GM18861 (cell line): ENCODE measurements around the gene CHKA.

Source experiments
- ATAC-seq: cut with Tn5 transposase; IDR thresholded peaks from one replicate; pipeline ENCODE4 v1.9.1; 2021; ENCODE audit not compliant: unreplicated experiment

CHKA gene

DNA sequence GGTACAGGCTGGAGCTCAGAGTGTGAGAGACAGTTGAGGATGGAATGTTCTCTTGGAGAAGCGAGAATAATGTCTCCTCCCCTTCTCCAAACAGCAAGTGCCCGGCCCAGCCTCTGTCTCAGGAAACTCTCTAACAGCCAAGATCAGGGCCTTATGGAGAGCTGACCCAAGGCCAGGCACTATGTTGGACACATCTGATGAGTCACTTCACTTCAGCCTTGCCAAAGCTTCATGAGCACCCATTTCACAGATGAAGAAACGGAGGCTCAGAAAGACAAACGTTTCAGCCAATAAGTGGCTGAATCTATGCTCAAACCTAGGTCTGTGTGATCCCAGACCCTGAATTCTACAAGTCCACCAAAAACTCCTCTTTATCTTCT, 22.1 kb upstream of the CHKA start:
- no peak for ATAC-seq

DNA sequence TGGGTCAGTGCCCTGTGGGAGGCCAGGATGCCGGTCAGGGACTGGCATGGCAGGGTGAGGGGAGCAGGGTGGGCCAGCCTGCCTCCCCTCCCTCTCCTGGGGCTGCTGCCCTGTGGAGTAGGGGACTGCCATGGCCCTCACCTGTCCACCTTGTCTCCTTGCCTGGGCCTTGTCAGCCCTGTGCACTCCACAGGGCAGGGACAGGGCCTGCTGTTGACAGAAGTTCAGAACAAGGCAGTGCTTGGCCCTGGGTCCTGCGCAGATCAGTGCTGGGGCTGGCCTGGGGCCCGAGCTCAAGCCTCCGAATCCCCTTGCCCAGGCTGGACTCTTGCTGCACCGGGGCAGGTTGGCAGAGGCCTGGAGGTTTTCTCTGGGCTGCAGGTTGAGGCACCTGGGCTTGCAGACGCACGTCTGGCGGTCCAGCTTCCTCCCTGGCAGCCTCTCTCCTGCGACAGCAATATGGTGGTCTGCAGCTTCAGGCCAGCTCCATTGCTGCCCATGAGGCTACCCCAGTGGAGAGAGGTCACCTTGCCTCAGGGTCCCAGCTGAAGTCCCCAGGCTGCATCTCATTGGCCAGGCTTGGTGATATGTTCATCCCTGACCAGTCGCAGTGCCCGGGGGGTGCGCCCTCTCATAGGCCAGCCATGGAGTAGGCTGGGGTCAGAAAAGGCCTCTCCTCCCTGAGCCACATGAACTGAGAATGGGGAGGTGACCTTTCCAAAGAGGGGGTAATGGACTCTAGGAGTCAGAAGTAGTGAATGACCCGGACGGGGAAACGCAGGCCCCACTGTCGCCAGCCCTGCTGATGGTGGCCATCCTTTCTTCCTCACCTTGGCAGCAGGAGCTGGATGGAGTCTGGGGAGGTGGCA, 21.5 kb upstream of the CHKA start:
- no peak for ATAC-seq

DNA sequence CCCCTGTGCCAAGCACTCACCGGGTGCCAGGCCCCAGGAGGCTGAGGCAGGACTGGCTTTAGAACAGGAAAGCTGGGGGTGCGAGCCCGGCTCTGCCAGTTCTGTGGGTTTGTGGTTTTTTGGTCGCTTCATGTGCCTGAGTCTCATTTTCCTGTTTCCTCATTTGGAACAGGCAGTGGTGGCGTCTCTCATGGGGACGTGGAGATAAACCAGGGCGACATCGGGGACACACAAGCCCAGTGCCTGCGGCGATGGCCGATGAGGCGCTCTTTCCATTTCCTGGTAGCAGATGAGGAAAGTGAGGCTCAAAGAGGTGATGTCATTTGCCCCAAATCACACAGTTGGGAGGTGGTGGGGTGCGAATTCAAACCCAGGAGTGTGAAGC, 20.8 kb upstream of the CHKA start:
- ATAC-seq: no peak

DNA sequence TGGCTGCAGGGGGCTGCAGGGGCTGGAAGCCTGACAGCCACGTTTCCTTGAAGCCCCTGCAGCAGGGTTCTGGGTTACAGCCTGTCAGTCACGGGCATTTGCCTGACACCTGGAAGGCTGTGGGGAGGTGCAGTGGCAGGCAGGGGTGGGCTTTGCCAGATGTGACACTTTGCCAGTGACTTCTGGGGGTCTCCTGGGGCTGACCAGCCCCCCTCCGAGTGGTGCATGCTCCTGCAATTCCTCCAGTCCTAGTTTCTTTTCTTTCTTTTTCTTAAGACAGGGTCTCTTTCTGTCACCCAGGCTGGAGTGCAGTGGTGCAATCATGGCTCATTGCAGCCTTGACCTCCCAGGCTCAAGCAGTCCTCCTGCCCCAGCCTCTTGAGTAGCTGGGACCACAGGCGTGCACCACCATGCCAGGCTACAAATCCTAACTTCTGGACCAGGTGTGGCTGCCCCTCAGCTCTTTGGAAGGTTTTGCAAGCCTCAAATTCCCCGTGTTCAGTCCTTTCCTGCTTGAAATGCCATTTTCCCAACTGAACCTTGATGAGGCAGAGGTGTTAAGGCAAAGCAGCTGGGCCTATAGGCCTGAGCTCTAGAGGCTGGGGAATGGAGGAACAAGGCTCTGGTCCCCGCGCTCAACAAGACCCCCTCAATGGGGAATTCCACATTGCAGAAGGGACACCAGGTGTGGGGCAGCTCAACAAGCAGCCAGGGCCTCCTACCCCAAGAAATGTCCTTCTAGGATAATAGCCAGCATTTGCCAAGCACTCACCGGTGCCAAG, 20.2 kb upstream of the CHKA start:
- no peak for ATAC-seq

DNA sequence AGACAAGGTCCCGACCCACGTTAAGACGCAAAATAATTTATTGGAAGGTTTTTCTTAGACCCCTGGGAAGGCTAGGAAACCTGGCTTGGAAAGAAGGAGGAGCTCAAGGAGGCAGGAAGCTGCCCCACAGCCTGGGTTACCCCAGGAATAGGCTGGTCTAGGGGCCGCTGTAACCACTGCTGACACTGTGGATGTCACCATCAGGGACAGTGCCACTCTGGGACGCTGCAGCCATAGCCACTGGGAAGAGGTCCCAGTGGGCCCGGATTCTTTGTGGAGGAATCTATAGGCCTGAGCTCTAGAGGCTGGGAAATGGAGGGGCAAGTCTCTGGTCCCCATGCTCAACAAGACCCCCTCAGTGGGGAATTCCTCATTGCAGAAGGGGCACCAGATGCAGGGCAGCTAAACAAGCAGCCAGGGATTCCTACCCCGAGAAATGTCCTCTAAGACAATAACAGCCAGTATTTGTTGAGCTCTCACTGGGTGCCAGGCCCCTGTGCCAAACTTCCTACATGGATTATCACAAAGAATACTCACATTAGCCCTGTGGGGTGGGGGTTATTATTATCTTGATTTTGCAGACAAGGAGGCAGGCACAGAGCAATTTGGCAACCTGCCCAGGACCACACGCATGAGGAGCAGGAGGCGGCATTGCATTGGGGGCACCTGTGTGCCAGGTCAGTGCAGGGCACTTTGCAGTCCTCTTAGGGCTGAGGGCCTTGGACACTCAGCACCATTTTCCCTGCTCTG, 19.5 kb upstream of the CHKA start:
- ATAC-seq: no peak

DNA sequence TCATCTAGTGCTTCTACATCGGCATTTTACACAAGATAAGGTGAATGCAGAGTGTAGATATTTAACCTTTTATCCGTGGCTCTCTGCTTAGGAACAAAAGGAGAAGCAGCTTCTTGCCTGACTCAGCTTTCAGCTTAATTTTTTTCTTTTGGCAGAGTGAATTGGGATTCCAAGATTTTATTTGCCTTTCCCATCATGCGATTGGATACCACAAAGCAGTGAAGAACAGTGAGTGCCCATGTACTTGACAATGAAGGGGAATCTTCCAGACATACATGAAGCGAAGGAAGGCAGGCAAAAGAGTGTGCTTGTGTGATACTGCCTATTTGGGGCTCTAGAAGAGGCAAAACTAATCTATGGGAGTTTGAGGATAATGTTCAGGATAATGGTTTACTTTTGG, 17.0 kb upstream of the CHKA start:
- no peak for ATAC-seq

DNA sequence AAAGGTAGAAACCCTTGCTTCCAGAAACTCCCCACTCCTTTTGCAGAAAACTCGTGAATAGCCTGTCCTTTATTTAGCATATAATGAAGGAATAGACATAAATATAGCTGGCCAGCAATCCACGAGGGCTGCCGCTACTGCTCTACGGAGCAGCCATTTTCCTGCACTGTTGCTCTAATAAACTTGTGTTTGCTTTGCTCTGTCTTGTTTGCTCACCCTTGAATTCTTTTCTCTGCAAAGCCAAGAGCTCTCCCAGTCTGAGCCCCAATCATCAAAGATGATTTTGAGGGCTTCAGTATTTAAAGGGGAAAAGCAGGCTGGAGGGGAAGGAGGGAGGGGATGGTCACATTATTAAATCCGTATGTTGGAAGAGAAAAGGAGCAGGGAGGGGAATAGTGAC, 16.6 kb upstream of the CHKA start:
- ATAC-seq: no peak

DNA sequence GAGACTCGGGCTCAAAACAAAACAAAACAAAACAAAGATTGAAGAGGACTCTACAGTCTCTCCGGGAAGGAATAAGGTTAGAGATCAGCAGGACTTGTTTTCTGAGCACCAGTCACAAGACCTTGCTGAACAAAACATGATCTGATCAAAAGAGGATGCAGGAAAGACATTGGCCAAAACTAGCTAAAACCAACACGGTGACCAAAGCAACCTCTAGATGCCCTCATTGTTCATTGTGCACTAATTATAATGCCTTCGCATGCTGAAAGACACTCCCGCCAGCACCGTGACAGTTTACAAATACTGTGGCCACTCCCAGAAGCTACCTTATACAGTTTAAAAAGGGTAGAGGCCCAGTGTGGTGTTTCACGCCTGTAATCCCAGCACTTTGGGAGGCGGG, 15.7 kb upstream of the CHKA start:
- ATAC-seq: no peak

DNA sequence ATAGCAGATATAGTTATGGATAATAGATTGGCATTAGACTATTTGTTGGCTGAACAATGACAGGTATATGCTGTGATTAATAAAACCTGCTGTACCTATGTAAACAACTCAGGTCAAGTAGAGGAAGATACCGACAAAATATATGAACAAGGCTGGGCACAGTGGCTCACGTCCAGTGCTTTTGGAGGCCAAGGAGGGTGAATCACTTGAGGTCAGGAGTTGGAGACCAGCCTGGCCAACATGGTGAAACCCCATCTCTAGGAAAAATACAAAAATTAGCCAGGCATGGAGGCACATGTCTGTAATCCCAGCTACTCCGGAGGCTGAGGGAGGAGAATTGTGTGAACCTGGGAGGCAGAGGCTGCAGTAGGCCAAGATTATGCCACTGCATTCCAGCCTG, 14.0 kb upstream of the CHKA start:
- no peak for ATAC-seq

DNA sequence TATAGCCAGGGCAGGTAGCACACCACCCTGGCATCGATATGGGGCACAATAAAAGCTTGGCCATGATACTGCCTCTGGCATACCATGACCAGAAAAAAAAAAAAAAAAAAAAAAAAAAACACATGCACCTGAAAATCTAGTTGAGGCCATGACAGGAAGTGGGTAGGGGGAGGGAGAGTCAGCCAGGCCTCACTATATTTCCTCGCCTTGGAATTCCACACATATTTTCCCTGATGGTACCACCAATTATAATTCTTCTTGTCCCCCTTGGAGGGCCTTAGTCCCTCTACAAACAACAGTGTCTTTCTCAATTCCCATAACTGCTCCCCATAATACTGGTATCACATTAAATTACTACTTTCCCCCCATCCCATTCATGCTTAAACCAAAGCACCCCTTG, 12.6 kb upstream of the CHKA start:
- no peak for ATAC-seq

DNA sequence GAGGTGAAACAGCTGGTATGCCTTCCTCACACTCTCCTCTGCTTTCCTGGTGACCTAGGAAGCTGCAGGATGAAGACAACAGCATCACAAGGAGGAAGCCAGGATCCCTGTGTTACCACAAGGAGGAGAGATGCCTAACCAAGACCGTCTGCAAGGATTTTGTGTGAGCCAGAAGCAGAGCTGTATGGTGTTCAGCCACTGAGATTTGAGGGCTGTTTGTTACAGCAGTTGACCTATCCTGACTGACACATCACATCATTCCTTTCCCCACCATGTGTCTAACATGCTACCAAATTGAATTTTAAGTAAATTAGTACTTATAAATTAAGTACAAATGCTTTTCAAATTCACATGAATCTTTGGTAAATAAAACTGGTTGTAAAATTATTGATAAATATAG, 8.9 kb upstream of the CHKA start:
- no peak for ATAC-seq

DNA sequence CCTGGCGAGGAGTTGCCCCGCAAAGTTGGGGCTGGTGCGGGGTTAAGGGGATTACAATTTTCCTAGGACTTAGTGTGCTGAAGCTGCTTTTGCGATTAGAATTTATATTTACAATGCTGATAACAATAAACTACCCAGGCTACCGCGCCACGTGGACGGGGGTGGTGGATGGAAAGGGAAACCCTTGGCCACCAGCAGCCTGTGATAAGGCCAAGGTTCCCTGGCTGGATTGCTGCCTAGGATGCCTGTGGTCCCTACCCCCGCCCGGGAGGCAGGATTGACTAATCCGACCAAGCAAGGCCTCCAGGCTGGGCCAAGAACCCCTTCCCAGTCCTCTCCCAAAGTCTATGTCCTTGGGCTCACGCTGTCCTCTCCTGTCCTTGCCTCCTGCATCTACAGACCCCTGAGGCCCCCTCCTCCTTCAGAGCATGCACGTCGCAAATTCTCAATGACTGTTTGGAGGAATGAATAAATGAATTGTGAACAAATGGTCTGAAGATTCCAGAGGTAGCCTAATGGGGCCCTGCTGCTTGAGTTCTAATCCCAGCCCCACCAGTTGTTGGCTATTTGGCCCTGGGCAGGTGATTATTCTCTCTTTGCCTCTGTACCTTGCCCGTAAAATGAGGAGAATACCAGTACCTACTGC, 7.6 kb upstream of the CHKA start:
- no peak for ATAC-seq

DNA sequence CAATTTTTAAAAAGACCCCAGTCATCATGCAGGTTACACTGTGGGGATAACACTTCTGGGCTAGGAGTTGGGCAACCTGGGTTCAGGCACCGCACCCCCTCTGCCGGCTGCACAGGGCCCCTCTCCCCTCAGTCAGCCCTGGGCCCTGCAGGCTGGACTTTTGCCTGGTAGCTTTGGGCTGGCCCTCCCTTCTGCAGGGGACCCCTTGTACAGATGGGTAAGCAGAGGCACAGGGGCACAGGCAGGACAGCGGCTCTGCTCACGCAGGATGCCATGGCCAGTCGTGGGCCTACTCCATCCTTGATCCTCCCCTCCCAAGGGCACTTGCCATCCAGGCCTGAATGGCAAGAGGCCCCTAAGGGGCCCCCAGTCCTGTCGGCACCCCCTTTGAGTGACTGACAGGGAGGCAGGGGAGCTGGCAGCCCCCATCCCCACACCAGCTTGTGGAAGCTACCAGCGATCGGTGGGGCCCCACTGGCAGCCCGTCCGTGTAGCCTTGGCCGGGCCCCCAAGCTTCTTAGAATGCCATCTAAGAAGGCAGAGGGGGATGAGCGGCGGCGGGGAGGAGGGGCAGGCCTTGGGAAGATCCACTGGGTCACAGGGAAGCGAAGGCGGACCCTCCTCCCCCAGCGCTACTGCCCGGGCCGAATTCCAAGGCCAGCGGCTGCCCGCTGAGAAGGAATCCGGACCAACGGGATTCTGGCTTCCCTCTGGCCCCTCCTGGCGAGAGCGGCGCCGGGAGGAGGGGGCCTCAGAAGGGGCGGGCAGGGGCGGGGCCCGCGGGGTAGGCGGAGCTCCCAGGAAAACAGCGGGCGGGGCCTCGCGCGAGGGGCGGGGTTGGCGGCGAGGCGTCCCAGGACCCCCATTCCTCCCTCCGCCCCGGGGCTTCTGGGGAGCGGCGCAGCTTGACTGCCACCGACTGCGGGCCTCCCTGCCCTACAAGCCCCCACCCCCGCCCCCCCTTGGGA, 6.8 kb upstream of the CHKA start:
- no peak for ATAC-seq

DNA sequence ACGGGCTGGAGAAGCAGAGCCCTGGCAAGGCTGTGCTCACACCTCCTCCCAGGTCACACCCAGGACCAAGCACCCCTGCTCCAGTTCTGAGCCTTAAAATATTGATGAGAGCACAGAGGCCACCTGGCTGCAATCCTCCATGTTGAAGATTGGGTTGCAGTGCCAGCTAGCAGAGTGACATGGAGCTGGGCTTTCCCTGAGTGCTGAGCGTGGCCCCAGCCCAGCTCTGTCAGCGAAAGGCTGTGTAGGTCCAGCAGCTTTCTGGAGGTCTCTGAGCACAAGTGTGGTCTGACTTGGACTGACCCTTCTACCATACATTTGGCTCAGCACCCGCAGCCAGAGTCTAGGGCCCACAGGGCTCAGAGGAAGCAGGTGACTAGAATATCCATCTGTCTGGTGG, 4.0 kb upstream of the CHKA start:
- no peak for ATAC-seq

DNA sequence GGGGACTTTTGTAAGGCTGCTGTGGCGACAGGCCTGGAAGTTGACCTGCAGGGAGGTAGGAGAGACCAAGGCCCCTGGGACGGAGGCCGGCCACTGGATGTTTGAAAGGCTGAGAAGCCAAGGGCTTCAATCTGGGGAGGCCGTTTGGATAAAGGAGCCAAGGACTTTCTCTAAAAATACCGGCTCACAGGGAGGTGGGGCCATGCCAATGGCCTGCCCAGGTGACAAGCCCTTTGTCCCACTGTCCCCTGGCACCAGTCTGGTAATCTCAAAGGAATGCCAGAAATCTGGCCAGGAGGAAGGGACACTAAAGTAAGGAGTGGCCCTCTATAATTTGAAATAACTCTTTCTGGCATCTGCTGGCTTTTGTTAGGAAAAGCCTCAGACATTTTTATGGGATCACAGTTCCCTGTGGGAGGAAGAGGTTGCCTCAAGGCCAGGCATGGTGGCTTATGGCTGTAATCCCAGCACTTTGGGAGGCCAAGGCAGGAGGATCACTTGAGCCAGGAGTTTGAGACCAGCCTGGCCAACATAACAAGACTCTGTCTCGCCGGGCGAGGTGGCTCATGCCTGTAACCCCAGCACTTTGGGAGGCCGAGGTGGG, 1.9 kb upstream of the CHKA start:
- ATAC-seq: no peak

DNA sequence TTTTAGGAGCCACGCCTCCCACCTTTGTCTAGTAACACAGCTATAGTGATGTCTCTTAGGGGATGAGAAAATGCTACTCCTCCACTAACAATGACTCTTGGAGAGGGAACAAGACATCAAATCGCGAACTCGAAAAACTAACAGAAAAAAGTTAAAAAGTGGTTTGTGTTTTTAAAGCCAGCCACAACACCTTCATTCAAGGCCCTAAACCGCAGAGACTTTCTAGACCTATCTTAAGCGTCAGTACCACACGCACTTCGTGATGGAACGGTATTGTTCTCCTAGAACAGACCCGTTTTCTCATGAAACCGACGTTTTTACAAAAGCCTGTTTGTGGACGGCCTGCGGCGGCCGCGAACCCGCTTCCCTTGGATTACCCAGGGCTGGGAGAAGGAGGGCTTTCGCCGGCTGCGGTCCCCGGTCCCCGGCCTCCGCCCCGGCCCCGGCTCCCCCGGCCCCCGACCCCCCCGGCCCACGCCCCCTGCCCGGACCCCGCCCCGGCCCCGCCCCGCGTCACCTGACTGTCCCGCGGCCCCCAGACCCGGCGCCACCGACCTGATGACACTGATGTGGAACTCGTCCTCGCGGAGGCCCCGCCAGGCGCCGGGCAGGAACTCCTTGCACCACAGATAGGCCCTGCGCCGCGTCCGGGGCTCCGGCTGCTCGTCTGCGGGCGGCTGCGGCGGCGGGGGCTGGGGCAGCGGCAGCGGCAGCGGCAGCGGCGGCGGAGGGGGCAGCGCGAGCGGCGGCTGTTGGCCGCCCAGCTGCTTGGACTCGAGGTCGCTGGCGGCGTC, 718 bp downstream of the CHKA start:
- peak; percentile 20 for ATAC-seq

DNA sequence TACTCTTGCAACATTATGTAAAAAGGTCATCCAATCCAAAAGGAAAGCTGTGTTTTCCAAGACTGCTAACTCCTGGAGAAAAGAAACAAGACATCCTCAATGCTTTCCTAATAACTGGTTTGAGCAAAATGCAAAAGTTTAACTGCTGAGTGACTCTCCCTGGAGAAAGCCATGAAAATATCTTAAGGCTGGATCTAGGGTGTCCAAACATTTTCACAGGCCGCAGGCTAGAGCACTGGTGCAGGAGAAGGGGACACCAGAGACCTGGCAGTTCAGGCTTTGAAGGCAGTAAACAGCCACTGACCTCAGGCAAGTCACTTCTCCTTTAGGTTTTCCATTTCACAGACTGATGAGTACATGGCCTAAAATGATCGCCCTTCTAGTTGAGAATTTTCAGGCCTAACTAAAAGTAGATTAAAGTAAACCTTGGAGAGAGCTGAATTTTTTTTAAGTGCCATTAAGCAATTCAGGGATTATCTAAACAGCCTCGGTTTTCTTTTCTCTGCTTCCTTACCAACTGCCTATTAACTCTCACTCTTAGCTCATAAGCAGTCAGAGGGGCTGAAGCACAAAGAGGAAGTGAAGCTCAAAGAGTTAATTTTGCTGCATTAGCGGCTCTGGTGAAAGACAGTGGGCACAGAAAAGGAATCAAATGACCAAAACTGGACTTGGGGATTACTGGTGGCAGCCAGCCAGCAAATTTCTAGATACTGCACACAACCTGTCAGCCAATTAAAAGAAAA, 2.3 kb downstream of the CHKA start:
- ATAC-seq: no peak

DNA sequence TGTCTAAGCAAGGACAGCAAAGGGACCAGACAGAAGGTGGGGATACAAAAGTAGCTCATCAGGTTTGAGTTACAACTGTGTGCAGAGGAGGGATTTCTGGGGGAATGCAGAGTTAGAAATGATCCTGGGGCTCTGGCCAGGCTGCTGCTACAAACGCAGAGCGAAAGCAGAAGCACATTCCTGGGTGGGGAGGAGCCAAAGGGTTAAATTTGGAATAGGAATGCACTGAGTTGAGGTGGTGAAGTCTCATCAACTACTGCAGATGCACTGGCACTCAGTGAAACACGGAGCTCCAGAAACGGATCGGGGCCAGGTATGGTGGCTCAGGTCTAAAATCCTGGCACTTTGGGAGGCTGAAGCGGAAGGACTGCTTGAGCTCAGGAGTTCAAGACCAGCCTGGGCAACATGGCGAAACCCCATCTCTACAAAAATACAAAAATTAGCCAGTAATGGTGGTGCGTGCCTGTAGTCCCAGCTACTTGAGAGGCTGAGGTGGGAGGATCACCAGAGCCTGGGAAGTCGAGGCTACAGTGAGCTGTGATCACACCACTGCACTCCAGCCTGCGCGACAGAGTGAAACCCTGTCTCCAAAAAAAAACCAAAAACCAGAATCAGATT, 3.2 kb downstream of the CHKA start:
- no peak for ATAC-seq
